ENCODE data around the gene CAST. TPM values are rescaled to one million over a fixed set of nuclear protein-coding genes. Genes with fewer than 3 reads are reported as not detected.

CAST gene
- total RNA-seq, 5 donors from 2014 or later (not counting 1 experiment from before 2014, with no cell fraction given) = 166 to 238 (median 191) TPM

DNA sequence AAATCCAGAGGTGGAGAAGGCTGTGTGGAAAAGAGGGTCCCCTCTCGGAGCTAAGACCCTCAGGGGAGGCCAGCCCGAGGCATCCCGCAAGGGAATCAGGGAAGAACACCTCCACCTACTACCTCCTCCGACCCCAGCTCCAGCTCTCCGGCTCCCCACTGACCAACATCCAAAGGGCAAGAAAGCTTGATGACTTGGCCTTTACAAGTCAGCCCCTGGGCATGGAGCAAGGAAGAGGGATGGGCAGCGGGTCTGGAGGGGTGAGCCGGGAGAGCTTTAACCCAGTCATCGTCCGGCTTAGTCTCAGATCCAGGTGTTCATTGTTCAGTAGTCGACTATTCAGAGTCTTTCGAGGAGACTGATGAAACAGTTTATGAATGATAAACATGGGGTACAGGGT lies 113.5 kb downstream of the CAST start:
- no peaks in the 10 kb centered on the region for H3K9me3 ChIP-seq
- Mint-ChIP-seq H3K4me3 (no peak overlapping the region), H3K36me3 (peaks cover 65% of the 10 kb centered on the region), H3K4me1 (peaks cover 18 to 44% (median 19%) of the 10 kb centered on the region in 3 donors), H3K27me3 (no peaks in the 10 kb centered on the region), H3K27ac (peak overlapping the region; percentile 44), H3K9me3 (no peaks in the 10 kb centered on the region)
- H3K27me3 ChIP-seq (replicated peaks in 1 of 2; ENCODE audit: control insufficient read depth in 2 of 2, extremely low read depth in 1 of 2, insufficient read depth in 2 of 2, low read length in 1 of 2) = no peaks in the 10 kb centered on the region
- H3K27ac ChIP-seq (ENCODE audit: low read length) = no peak overlapping the region
- WGBS (ENCODE audit: insufficient coverage) = 100% methylated on average over 6 of the region's 11 CpGs
- CTCF ChIA-PET = no interaction called here
- DNase-seq (no peak), ATAC-seq (replicated peaks in 1 of 4) (no peak)
- H3K36me3 ChIP-seq (ENCODE audit: control insufficient read depth in 2 of 2, extremely low read depth in 1 of 2, insufficient read depth in 1 of 2, low read length in 1 of 2) = peaks cover 7 to 84% of the 10 kb centered on the region in 2 donors
- POLR2A ChIA-PET = no interaction called here
- H3K4me3 ChIP-seq (ENCODE audit: control insufficient read depth in 1 of 2, extremely low read depth in 1 of 2, low read length in 1 of 2) = no peak overlapping the region
- no peaks in the 10 kb centered on the region for H3K4me1 ChIP-seq (ENCODE audit: control insufficient read depth in 1 of 2, extremely low read depth in 1 of 2, insufficient read depth in 2 of 2, low read length in 2 of 2)

- no peaks in the 10 kb centered on the region for H3K27me3 Mint-ChIP-seq
- H3K4me1 Mint-ChIP-seq = peaks cover 9 to 35% (median 14%) of the 10 kb centered on the region in 3 donors
- ChIA-PET CTCF (interaction anchor here in 1 of 2 donors (1.0 kb wide), 1 partner anchor 385 kb away, joined by 3 read pairs; no protein-coding TSS in a partner anchor), POLR2A (interaction anchor here in 1 of 2 donors (0.5 to 0.6 kb wide), 2 partner anchors 24 to 75 kb away, joined by 3 read pairs; no protein-coding TSS in a partner anchor)
- no peaks in the 10 kb centered on the region for H3K27me3 ChIP-seq (replicated peaks in 1 of 2; ENCODE audit: control insufficient read depth in 2 of 2, extremely low read depth in 1 of 2, insufficient read depth in 2 of 2, low read length in 1 of 2)
- H3K4me3 Mint-ChIP-seq = no peak overlapping the region
- WGBS (ENCODE audit: insufficient coverage) = no CpG with 5 or more reads among the region's 2 CpGs
- H3K36me3 Mint-ChIP-seq = peaks cover 67% of the 10 kb centered on the region
- H3K4me3 ChIP-seq (ENCODE audit: control insufficient read depth in 1 of 2, extremely low read depth in 1 of 2, low read length in 1 of 2) = no peak overlapping the region
- DNase-seq = no peak
- no peaks in the 10 kb centered on the region for H3K9me3 Mint-ChIP-seq
- H3K27ac Mint-ChIP-seq = peak overlapping the region in 1 of 2 donors; percentile 9
- H3K4me1 ChIP-seq (ENCODE audit: control insufficient read depth in 1 of 2, extremely low read depth in 1 of 2, insufficient read depth in 2 of 2, low read length in 2 of 2) = no peaks in the 10 kb centered on the region
- H3K9me3 ChIP-seq = no peaks in the 10 kb centered on the region
- no peak overlapping the region for H3K27ac ChIP-seq (ENCODE audit: low read length)
- H3K36me3 ChIP-seq (ENCODE audit: control insufficient read depth in 2 of 2, extremely low read depth in 1 of 2, insufficient read depth in 1 of 2, low read length in 1 of 2) = peaks cover 7 to 84% of the 10 kb centered on the region in 2 donors
- ATAC-seq (replicated peaks in 1 of 4) = no peak
These were observed 114.4 kb downstream of the CAST start for GRCh38 chr5:96776621-96777020.

GRCh38 chr5:96778409-96778808 lies 116.2 kb downstream of the CAST start:
- Mint-ChIP-seq H3K4me3 (no peak overlapping the region), H3K36me3 (peaks cover 66% of the 10 kb centered on the region), H3K27me3 (no peaks in the 10 kb centered on the region), H3K4me1 (peaks cover 2 to 23% (median 5%) of the 10 kb centered on the region in 3 donors), H3K9me3 (no peaks in the 10 kb centered on the region), H3K27ac (peak overlapping the region; percentile 50 to 56)
- H3K27me3 ChIP-seq (replicated peaks in 1 of 2; ENCODE audit: control insufficient read depth in 2 of 2, extremely low read depth in 1 of 2, insufficient read depth in 2 of 2, low read length in 1 of 2) = no peaks in the 10 kb centered on the region
- H3K36me3 ChIP-seq (ENCODE audit: control insufficient read depth in 2 of 2, extremely low read depth in 1 of 2, insufficient read depth in 1 of 2, low read length in 1 of 2) = peaks cover 15 to 86% of the 10 kb centered on the region in 2 donors
- ChIA-PET CTCF (no interaction called here), POLR2A (no interaction called here)
- DNase-seq (no peak), ATAC-seq (replicated peaks in 1 of 4) (no peak)
- H3K27ac ChIP-seq (ENCODE audit: low read length) = no peak overlapping the region
- 100% methylated on average over 1 of the region's 1 CpG for WGBS (ENCODE audit: insufficient coverage)
- no peak overlapping the region for H3K4me3 ChIP-seq (ENCODE audit: control insufficient read depth in 1 of 2, extremely low read depth in 1 of 2, low read length in 1 of 2)
- no peaks in the 10 kb centered on the region for H3K9me3 ChIP-seq
- no peaks in the 10 kb centered on the region for H3K4me1 ChIP-seq (ENCODE audit: control insufficient read depth in 1 of 2, extremely low read depth in 1 of 2, insufficient read depth in 2 of 2, low read length in 2 of 2)

DNA sequence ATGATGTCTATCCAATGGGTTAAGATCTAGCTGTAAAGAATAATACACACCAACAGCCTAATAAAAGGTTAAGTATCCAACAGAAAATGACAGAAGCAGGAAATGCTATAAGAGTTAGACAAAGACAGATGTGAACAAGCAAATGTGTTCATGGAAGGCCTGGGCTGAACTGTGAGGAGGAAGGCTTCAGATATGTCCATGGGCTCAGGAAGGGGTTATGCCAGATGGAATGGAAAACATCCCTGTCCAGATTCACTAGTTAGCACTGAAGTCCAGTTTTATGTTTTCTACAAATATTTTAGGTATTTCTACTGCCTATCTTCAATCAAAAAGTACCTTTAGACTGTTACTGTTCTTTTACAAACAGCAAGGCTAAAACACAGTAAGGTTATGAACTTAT lies 118.5 kb downstream of the CAST start:
- peak overlapping the region; percentile 5 to 46 for H3K27ac Mint-ChIP-seq
- H3K9me3 ChIP-seq = no peaks in the 10 kb centered on the region
- ATAC-seq (replicated peaks in 1 of 4) = no peak
- no peak overlapping the region for H3K27ac ChIP-seq (ENCODE audit: low read length)
- no peaks in the 10 kb centered on the region for H3K27me3 Mint-ChIP-seq
- peaks cover 16 to 95% of the 10 kb centered on the region in 2 donors for H3K36me3 ChIP-seq (ENCODE audit: control insufficient read depth in 2 of 2, extremely low read depth in 1 of 2, insufficient read depth in 1 of 2, low read length in 1 of 2)
- POLR2A ChIA-PET = interaction anchor here (0.7 to 1.1 kb wide), 2 partner anchors 28 to 77 kb away, joined by 4 to 12 read pairs; no protein-coding TSS in a partner anchor
- H3K4me3 ChIP-seq (ENCODE audit: control insufficient read depth in 1 of 2, extremely low read depth in 1 of 2, low read length in 1 of 2) = no peak overlapping the region
- H3K4me1 Mint-ChIP-seq = peaks cover 0 to 17% (median 4%) of the 10 kb centered on the region in 3 donors
- CTCF ChIA-PET = interaction anchor here (0.6 to 1.2 kb wide), 4 partner anchors 9 to 266 kb away, joined by 3 to 4 read pairs (median 4); no protein-coding TSS in a partner anchor
- DNase-seq = no peak
- peaks cover 72% of the 10 kb centered on the region for H3K36me3 Mint-ChIP-seq
- H3K4me1 ChIP-seq (ENCODE audit: control insufficient read depth in 1 of 2, extremely low read depth in 1 of 2, insufficient read depth in 2 of 2, low read length in 2 of 2) = no peaks in the 10 kb centered on the region
- H3K9me3 Mint-ChIP-seq = no peaks in the 10 kb centered on the region
- no peaks in the 10 kb centered on the region for H3K27me3 ChIP-seq (replicated peaks in 1 of 2; ENCODE audit: control insufficient read depth in 2 of 2, extremely low read depth in 1 of 2, insufficient read depth in 2 of 2, low read length in 1 of 2)
- H3K4me3 Mint-ChIP-seq = no peak overlapping the region

DNA sequence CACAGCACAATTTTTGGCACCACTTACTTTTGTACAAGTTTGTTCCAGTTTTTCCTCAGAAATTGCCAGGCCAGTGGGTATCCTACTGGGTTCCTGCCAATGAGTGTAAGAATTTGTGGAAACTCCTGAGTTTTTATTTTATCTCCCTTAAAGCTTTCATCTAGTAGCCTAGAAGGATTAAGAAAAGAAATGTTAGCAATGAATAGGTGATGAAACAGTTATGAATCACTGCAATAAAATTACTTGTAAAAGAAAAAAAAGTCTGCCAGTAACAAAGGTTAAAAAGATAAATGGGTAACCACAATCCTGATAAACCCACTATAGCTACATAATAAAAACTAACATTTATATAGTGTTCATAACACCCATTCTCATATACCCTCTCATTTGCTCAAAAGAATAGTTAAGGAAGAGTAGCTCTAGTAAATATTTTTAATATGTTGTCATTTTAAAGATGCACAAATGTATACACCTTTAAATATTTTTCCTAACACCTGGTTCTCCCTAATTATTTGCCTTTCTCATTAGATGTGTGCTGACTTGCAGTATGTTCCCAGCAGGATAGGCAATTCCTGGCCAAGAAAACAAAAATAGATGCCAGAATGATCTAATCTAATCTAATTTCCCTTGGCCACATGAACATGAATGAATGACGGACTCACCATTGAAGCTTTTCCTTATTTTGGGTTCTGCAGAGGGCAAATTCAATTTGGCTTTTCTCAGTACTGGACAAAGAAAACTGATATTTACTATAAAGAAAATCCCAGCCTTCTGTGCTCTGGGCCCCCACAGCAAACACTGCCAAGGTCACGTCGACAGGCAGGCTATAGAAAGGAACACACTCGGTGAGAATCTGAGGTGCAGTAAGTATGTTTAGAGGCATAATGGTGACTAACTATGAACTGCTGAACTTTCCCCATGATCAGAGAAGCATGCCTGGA lies 119.1 kb downstream of the CAST start:
- peaks cover 1 to 17% (median 4%) of the 10 kb centered on the region in 3 donors for H3K4me1 Mint-ChIP-seq
- POLR2A ChIA-PET = interaction anchor here (0.5 to 1.1 kb wide), 2 partner anchors 16 to 27 kb away, joined by 3 to 12 read pairs; no protein-coding TSS in a partner anchor
- ATAC-seq (replicated peaks in 1 of 4) = no peak
- no peaks in the 10 kb centered on the region for H3K9me3 Mint-ChIP-seq
- no peaks in the 10 kb centered on the region for H3K9me3 ChIP-seq
- H3K4me3 Mint-ChIP-seq = no peak overlapping the region
- peaks cover 12 to 95% of the 10 kb centered on the region in 2 donors for H3K36me3 ChIP-seq (ENCODE audit: control insufficient read depth in 2 of 2, extremely low read depth in 1 of 2, insufficient read depth in 1 of 2, low read length in 1 of 2)
- H3K4me3 ChIP-seq (ENCODE audit: control insufficient read depth in 1 of 2, extremely low read depth in 1 of 2, low read length in 1 of 2) = no peak overlapping the region
- DNase-seq = no peak
- H3K27ac ChIP-seq (ENCODE audit: low read length) = no peak overlapping the region
- no peaks in the 10 kb centered on the region for H3K27me3 ChIP-seq (replicated peaks in 1 of 2; ENCODE audit: control insufficient read depth in 2 of 2, extremely low read depth in 1 of 2, insufficient read depth in 2 of 2, low read length in 1 of 2)
- H3K27me3 Mint-ChIP-seq = no peaks in the 10 kb centered on the region
- H3K4me1 ChIP-seq (ENCODE audit: control insufficient read depth in 1 of 2, extremely low read depth in 1 of 2, insufficient read depth in 2 of 2, low read length in 2 of 2) = no peaks in the 10 kb centered on the region
- WGBS (ENCODE audit: insufficient coverage) = no CpG with 5 or more reads among the region's 4 CpGs
- peak overlapping the region; percentile 13 to 46 for H3K27ac Mint-ChIP-seq
- CTCF ChIA-PET = interaction anchor here (0.7 to 1.2 kb wide), 4 partner anchors 18 to 265 kb away, joined by 3 to 8 read pairs (median 4); no protein-coding TSS in a partner anchor
- peaks cover 73% of the 10 kb centered on the region for H3K36me3 Mint-ChIP-seq

DNA sequence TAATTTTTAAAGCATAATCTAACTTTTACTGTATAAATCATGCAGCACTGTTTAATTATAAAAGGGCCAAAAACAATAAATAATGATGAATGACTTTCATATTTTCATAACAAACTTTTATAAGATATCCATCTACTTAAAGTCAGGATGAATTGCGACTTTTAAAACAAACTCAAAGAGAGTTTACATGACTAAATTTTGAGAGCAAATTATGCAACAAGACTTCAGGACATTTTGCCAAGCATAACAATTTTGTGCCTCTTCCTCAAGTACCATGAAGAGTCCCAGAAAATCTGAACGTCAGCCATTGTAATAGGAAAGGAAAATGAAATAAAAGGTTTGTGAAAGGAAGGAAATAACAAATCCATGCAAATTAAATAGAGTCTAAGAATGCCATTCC lies 121.2 kb downstream of the CAST start:
- Mint-ChIP-seq H3K4me1 (peaks cover 2 to 4% (median 3%) of the 10 kb centered on the region in 3 donors), H3K36me3 (peaks cover 73% of the 10 kb centered on the region), H3K9me3 (no peaks in the 10 kb centered on the region), H3K27me3 (no peaks in the 10 kb centered on the region), H3K27ac (peak overlapping the region in 1 of 2 donors; percentile 52), H3K4me3 (no peak overlapping the region)
- no peak for DNase-seq
- Histone ChIP-seq H3K27ac (ENCODE audit: low read length) (no peak overlapping the region), H3K36me3 (ENCODE audit: control insufficient read depth in 2 of 2, extremely low read depth in 1 of 2, insufficient read depth in 1 of 2, low read length in 1 of 2) (peaks cover 13 to 90% of the 10 kb centered on the region in 2 donors), H3K9me3 (no peaks in the 10 kb centered on the region), H3K27me3 (replicated peaks in 1 of 2; ENCODE audit: control insufficient read depth in 2 of 2, extremely low read depth in 1 of 2, insufficient read depth in 2 of 2, low read length in 1 of 2) (no peaks in the 10 kb centered on the region), H3K4me1 (ENCODE audit: control insufficient read depth in 1 of 2, extremely low read depth in 1 of 2, insufficient read depth in 2 of 2, low read length in 2 of 2) (no peaks in the 10 kb centered on the region), H3K4me3 (ENCODE audit: control insufficient read depth in 1 of 2, extremely low read depth in 1 of 2, low read length in 1 of 2) (no peak overlapping the region)
- 100% methylated on average over 1 of the region's 2 CpGs for WGBS (ENCODE audit: insufficient coverage)
- ATAC-seq (replicated peaks in 1 of 4) = no peak
- ChIA-PET POLR2A (no interaction called here), CTCF (no interaction called here)
